Kidney epithelial cell (primary cell): ENCODE data around the gene SLC35G1. TPM values are rescaled to one million over a fixed set of nuclear protein-coding genes. Genes with fewer than 3 reads are reported as not detected.
A peak's percentile ranks its signal among the peaks of the same experiment; 100 is the strongest.

Experiments
- DNase-seq: peaks from one replicate; pipeline ENCODE4 v3.0.0-alpha.2; 2010; ENCODE audit warnings: low read depth
- H3K27me3 ChIP-seq: 2 replicates; pipeline ENCODE4 v1.6.0; 2011; ENCODE audit warnings: low read length; ENCODE audit not compliant: control insufficient read depth, insufficient read depth
- H3K36me3 ChIP-seq: 2 replicates; pipeline ENCODE4 v1.5.1; 2011; ENCODE audit warnings: low read length; ENCODE audit not compliant: control insufficient read depth, insufficient read depth
- H3K4me3 ChIP-seq: 2 replicates; pipeline ENCODE4 v1.5.1; 2011; ENCODE audit warnings: low read depth, mild to moderate bottlenecking, control low read depth, low read length
- CTCF ChIP-seq: IDR thresholded peaks from 2 replicates; pipeline ENCODE4 v1.5.1; 2011; ENCODE audit warnings: mild to moderate bottlenecking, moderate library complexity, low read length, control low read depth, inconsistent platforms; ENCODE audit not compliant: insufficient read depth, poor library complexity, severe bottlenecking
- total RNA-seq: library from RNA; depleted of rRNA; stranded (reverse); fragments of >200 nt; gene quantifications from 2 replicates; pipeline ENCODE4 v1.2.3, GENCODE V29; 2015

Gene SLC35G1
- total RNA-seq, 1 donor from 2014 or later, result 3.3 TPM

GRCh38 chr10:93865794-93866425 is 27.9 kb upstream of the SLC35G1 start:
- H3K27me3 ChIP-seq, result no peaks in the 10 kb centered on the region

GRCh38 chr10:93867525-93867924 is 26.3 kb upstream of the SLC35G1 start:
- Histone ChIP-seq H3K4me3 (no peak overlapping the region), H3K27me3 (no peaks in the 10 kb centered on the region), H3K36me3 (no peaks in the 10 kb centered on the region)
- TF ChIP-seq CTCF, result no peak
- no peak for DNase-seq

More at GRCh38 chr10:93865794-93866425, 27.9 kb upstream of the SLC35G1 start:
- TF ChIP-seq CTCF, result no peak
- Histone ChIP-seq H3K36me3 (no peaks in the 10 kb centered on the region), H3K4me3 (no peak overlapping the region)
- DNase-seq, result no peak

- DNase-seq, result no peak
These were observed 22.0 kb upstream of the SLC35G1 start for GRCh38 chr10:93871671-93872204.

GRCh38 chr10:93872375-93873158 is 21.2 kb upstream of the SLC35G1 start:
- H3K36me3 ChIP-seq, result no peaks in the 10 kb centered on the region
- H3K27me3 ChIP-seq, result no peaks in the 10 kb centered on the region
- no peak for TF ChIP-seq CTCF
- no peak overlapping the region for H3K4me3 ChIP-seq
- no peak for DNase-seq

More at GRCh38 chr10:93871671-93872204, 22.0 kb upstream of the SLC35G1 start:
- no peak overlapping the region for H3K4me3 ChIP-seq
- no peak for TF ChIP-seq CTCF
- H3K36me3 ChIP-seq, result no peaks in the 10 kb centered on the region
- H3K27me3 ChIP-seq, result no peaks in the 10 kb centered on the region

DNA sequence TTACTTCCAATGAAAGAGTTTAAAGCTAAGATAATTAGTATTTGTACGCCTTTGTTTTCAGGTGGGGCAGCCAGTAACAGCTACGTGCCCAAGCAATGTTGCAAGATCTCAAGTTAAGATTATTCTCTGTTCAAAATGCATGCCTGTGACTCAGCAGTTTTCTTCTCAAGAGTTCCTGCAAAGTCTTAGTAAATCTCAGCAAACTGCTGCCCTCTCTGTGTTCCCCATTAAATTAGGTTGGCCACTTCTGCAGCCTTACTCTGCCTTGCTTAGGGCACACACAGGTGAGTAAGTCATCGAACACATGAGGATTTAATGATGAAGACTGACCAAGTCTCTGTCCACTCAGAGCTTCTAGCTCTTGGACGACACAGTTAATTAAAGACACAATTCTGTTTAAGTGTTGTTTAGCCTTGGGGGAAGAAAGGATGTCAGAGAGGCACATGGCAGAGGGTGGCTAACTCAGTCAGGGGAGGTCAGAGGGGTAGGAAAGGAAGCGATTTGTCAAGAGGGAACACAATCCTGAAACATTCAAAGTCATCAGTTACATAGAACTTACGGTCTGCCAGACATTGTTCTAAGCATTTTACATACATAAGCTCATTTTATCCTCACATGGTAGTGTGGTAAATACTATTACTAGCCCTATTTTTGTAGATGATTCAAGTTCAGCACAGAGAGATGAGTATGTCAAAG is 20.2 kb upstream of the SLC35G1 start:
- DNase-seq, result peak; percentile 5
- H3K27me3 ChIP-seq, result no peaks in the 10 kb centered on the region
- H3K4me3 ChIP-seq, result no peak overlapping the region
- H3K36me3 ChIP-seq, result no peaks in the 10 kb centered on the region
- no peak for TF ChIP-seq CTCF
